Neural crest cell (in vitro differentiated cells): ENCODE data around the gene ATP6V0C. TPM values are rescaled to one million over a fixed set of nuclear protein-coding genes. Genes with fewer than 3 reads are reported as not detected.

ENCODE experiments used
- DNase-seq: peaks from one replicate; pipeline ENCODE4 v3.0.0; 2021; ENCODE audit warnings: low read depth, mixed read lengths, low spot score
- H3K27ac Mint-ChIP-seq: one replicate; pipeline ENCODE4 v1.8.0; 2021; ENCODE audit warnings: mild to moderate bottlenecking, mixed read lengths; ENCODE audit not compliant: unreplicated experiment
- H3K27me3 Mint-ChIP-seq: 2 replicates; pipeline ENCODE4 v1.8.0; 2021; ENCODE audit warnings: low read depth, mild to moderate bottlenecking, mixed read lengths
- H3K36me3 Mint-ChIP-seq: 2 replicates; pipeline ENCODE4 v1.8.0; 2021; ENCODE audit warnings: low read depth, mild to moderate bottlenecking, mixed read lengths
- H3K4me1 Mint-ChIP-seq: 2 replicates; pipeline ENCODE4 v1.8.0; 2021; ENCODE audit warnings: mixed read lengths
- H3K4me3 Mint-ChIP-seq: one replicate; pipeline ENCODE4 v1.8.0; 2021; ENCODE audit warnings: mild to moderate bottlenecking, mixed read lengths
- H3K9me3 Mint-ChIP-seq: 2 replicates; pipeline ENCODE4 v1.8.0; 2021; ENCODE audit warnings: mixed read lengths
- total RNA-seq: library from RNA; stranded (reverse); gene quantifications from 2 replicates; pipeline ENCODE4 v1.2.1, GENCODE V29; 2021
- TF ChIP-seq, protein P1 (sequence below): fragments of 200-600 bp; sonication (generic); conservative IDR thresholded peaks from 2 replicates; pipeline ENCODE4 v1.5.0; 2021; ENCODE audit warnings: antibody characterized with exemption, mild to moderate bottlenecking

Gene ATP6V0C
- total RNA-seq, 1 donor from 2014 or later: 154 TPM

DNA sequence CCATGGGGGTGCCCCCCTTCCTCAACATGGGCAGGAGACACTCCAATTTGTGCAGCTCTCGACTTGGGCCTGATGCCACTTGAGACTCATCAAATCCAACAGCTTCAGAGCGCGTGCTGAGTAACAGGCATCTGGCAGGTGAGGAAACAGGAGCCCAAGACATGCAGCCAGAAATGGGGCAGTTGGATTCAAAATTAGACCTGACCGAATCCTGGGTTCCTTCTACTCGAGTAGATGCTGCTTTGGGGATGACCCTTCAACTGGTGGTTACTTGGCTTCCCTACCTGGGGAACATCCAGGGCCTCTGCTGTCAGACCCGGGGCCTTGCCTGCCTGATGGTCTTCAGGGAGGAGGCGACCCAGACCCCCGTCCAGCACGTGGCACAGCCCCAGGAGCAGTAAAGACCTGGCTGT, 43.1 kb upstream of the ATP6V0C start:
- Mint-ChIP-seq H3K4me1 (peaks cover 21% of the 10 kb centered on the region), H3K4me3 (peak overlapping the region; percentile 85), H3K27ac (no peak overlapping the region), H3K9me3 (no peaks in the 10 kb centered on the region), H3K27me3 (peaks cover 16% of the 10 kb centered on the region), H3K36me3 (no peaks in the 10 kb centered on the region)
- no peak for DNase-seq
- TF ChIP-seq, protein P1, sequence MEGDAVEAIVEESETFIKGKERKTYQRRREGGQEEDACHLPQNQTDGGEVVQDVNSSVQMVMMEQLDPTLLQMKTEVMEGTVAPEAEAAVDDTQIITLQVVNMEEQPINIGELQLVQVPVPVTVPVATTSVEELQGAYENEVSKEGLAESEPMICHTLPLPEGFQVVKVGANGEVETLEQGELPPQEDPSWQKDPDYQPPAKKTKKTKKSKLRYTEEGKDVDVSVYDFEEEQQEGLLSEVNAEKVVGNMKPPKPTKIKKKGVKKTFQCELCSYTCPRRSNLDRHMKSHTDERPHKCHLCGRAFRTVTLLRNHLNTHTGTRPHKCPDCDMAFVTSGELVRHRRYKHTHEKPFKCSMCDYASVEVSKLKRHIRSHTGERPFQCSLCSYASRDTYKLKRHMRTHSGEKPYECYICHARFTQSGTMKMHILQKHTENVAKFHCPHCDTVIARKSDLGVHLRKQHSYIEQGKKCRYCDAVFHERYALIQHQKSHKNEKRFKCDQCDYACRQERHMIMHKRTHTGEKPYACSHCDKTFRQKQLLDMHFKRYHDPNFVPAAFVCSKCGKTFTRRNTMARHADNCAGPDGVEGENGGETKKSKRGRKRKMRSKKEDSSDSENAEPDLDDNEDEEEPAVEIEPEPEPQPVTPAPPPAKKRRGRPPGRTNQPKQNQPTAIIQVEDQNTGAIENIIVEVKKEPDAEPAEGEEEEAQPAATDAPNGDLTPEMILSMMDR: no peak

DNA sequence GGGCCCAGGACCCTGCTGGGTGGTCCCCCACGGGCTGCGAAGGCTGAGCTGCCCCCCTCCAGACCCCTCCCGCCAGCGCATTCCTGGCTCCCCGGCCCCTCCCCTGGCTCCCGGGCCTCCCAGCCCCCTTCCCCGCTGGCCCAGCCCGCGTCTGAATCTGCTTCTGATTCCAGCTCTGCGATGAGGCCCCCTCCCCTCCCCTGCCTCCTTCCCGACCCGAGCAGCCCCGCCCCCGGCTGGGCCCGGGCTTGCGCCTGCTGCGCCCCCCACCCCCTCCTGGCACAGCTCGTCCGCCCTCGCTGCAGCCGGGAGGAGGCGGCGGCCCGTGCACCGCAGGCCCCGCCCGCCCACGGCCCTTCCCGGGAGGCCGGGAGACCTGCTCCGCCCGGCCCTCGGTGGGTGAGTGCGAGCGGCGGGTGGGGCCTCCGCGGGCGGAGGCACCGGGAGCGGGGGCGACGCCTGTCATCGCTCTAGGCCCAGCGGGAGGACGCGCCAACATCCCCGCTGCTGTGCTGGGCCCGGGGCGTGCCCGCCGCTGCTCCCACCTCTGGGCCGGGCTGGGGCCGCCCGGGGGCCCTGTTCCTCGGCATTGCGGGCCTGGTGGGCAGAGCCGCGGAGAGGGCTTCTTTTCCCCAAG, 42.6 kb upstream of the ATP6V0C start, which contains the start of gene NTN3:
TSS of gene NTN3 (plus strand) at position 282 of the 637 bp plus-strand sequence. CDS start 405 bp downstream, outside the sequence.
- no peak within 1 kb of the TSS for H3K27ac Mint-ChIP-seq
- H3K4me1 Mint-ChIP-seq: peaks cover 24% of the 10 kb centered on the region
- H3K4me3 Mint-ChIP-seq: peak within 1 kb of the TSS; percentile 85
- TF ChIP-seq, protein P1: no peak
- DNase-seq: peak; percentile 64
- no peaks in the 10 kb centered on the region for H3K9me3 Mint-ChIP-seq
- no peaks in the 10 kb centered on the region for H3K36me3 Mint-ChIP-seq
- peaks cover 16% of the 10 kb centered on the region for H3K27me3 Mint-ChIP-seq

DNA sequence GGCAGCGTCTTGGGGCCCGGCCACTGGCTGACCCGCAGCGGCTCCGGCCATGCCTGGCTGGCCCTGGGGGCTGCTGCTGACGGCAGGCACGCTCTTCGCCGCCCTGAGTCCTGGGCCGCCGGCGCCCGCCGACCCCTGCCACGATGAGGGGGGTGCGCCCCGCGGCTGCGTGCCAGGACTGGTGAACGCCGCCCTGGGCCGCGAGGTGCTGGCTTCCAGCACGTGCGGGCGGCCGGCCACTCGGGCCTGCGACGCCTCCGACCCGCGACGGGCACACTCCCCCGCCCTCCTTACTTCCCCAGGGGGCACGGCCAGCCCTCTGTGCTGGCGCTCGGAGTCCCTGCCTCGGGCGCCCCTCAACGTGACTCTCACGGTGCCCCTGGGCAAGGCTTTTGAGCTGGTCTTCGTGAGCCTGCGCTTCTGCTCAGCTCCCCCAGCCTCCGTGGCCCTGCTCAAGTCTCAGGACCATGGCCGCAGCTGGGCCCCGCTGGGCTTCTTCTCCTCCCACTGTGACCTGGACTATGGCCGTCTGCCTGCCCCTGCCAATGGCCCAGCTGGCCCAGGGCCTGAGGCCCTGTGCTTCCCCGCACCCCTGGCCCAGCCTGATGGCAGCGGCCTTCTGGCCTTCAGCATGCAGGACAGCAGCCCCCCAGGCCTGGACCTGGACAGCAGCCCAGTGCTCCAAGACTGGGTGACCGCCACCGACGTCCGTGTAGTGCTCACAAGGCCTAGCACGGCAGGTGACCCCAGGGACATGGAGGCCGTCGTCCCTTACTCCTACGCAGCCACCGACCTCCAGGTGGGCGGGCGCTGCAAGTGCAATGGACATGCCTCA, 41.9 kb upstream of the ATP6V0C start:
- H3K36me3 Mint-ChIP-seq: no peaks in the 10 kb centered on the region
- no peak for DNase-seq
- no peak overlapping the region for H3K27ac Mint-ChIP-seq
- TF ChIP-seq, protein P1: no peak
- no peaks in the 10 kb centered on the region for H3K9me3 Mint-ChIP-seq
- H3K4me1 Mint-ChIP-seq: peaks cover 28% of the 10 kb centered on the region
- H3K4me3 Mint-ChIP-seq: no peak overlapping the region
- peaks cover 23% of the 10 kb centered on the region for H3K27me3 Mint-ChIP-seq

DNA sequence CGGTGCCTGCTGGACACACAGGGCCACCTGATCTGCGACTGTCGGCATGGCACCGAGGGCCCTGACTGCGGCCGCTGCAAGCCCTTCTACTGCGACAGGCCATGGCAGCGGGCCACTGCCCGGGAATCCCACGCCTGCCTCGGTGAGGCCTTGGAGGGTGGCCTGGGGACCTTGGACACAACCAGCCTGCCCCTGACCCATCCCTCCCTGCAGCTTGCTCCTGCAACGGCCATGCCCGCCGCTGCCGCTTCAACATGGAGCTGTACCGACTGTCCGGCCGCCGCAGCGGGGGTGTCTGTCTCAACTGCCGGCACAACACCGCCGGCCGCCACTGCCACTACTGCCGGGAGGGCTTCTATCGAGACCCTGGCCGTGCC, 41.3 kb upstream of the ATP6V0C start:
- TF ChIP-seq, protein P1: no peak
- H3K36me3 Mint-ChIP-seq: no peaks in the 10 kb centered on the region
- no peaks in the 10 kb centered on the region for H3K9me3 Mint-ChIP-seq
- no peak for DNase-seq
- peaks cover 31% of the 10 kb centered on the region for H3K4me1 Mint-ChIP-seq
- H3K27ac Mint-ChIP-seq: no peak overlapping the region
- H3K4me3 Mint-ChIP-seq: peak overlapping the region; percentile 89
- H3K27me3 Mint-ChIP-seq: peaks cover 22% of the 10 kb centered on the region

DNA sequence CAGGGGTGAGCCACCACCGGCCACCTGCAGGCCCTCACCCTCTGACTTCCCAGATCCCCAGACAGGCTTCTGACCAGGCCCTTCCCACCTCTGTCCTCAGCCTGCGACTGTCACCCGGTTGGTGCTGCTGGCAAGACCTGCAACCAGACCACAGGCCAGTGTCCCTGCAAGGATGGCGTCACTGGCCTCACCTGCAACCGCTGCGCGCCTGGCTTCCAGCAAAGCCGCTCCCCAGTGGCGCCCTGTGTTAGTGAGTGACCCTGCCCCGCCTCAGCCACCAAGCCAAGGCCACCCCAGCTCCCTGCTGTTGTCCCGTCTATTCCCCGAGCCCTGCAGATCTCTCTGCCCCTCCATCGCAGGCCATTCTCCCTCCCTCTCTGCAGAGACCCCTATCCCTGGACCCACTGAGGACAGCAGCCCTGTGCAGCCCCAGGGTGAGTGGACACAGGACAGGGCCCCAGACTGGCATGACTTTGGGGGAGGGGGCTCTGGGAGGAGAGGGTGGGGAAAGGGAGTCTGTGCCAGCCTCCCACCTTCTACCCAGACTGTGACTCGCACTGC, 40.8 kb upstream of the ATP6V0C start:
- TF ChIP-seq, protein P1: no peak
- H3K27me3 Mint-ChIP-seq: peaks cover 22% of the 10 kb centered on the region
- H3K27ac Mint-ChIP-seq: no peak overlapping the region
- no peaks in the 10 kb centered on the region for H3K36me3 Mint-ChIP-seq
- peak overlapping the region; percentile 89 for H3K4me3 Mint-ChIP-seq
- no peaks in the 10 kb centered on the region for H3K9me3 Mint-ChIP-seq
- peaks cover 36% of the 10 kb centered on the region for H3K4me1 Mint-ChIP-seq
- DNase-seq: no peak
